ENCODE results near the gene CSN3. TPM values are rescaled to one million over a fixed set of nuclear protein-coding genes. Genes with fewer than 3 reads are reported as not detected.
"Not testable (repeated sequence)": the region's sequence is repeated elsewhere in the genome, so short reads cannot be mapped to it uniquely, and the experiment has no call there.

CSN3 gene
- not detected for polyA plus RNA-seq (2012; ENCODE audit: missing spikeins)

- not testable (repeated sequence) for DNase-seq (ENCODE audit: insufficient read length); FAIRE-seq
These were observed at the start of gene CSN3 for GRCh38 chr4:70242297-70242696. TSS of gene CSN3 (plus strand) at chr4:70242597. CDS start at chr4:70244820, 2,223 bp downstream.

GRCh38 chr4:70192895-70193294 lies 49.5 kb upstream of the CSN3 start:
- TF ChIP-seq POLR2A (IDR thresholded peaks at IDR 0.05; ENCODE audit: low read depth, low read length), result no peak
- TF ChIP-seq POLR2AphosphoS5 (IDR thresholded peaks at IDR 0.05; ENCODE audit: low read depth, low read length), result no peak
- no peak for TF ChIP-seq TAF1 (IDR thresholded peaks at IDR 0.05; ENCODE audit: borderline replicate concordance, low read depth, low read length)
- no peak for FAIRE-seq

GRCh38 chr4:70195425-70195824 lies 47.0 kb upstream of the CSN3 start, which contains the start of gene ODAM:
TSS of gene ODAM (plus strand) at chr4:70195725. CDS start at chr4:70196544, 819 bp downstream.
- TF ChIP-seq POLR2A (IDR thresholded peaks at IDR 0.05; ENCODE audit: low read depth, low read length) (no peak), TAF1 (IDR thresholded peaks at IDR 0.05; ENCODE audit: borderline replicate concordance, low read depth, low read length) (no peak), POLR2AphosphoS5 (IDR thresholded peaks at IDR 0.05; ENCODE audit: low read depth, low read length) (no peak)
- no peak for FAIRE-seq

More at GRCh38 chr4:70192895-70193294, 49.5 kb upstream of the CSN3 start:
- DNase-seq (ENCODE audit: insufficient read length), result no peak

GRCh38 chr4:70196857-70197256 lies 45.5 kb upstream of the CSN3 start:
- FAIRE-seq (no peak), DNase-seq (ENCODE audit: insufficient read length) (no peak)
- no peak for TF ChIP-seq POLR2A (IDR thresholded peaks at IDR 0.05; ENCODE audit: low read depth, low read length)
- TF ChIP-seq TAF1 (IDR thresholded peaks at IDR 0.05; ENCODE audit: borderline replicate concordance, low read depth, low read length), result no peak
- no peak for TF ChIP-seq POLR2AphosphoS5 (IDR thresholded peaks at IDR 0.05; ENCODE audit: low read depth, low read length)

More at GRCh38 chr4:70195425-70195824, 47.0 kb upstream of the CSN3 start, which contains the start of gene ODAM:
- DNase-seq (ENCODE audit: insufficient read length), result no peak

GRCh38 chr4:70197842-70198241 lies 44.6 kb upstream of the CSN3 start:
- TF ChIP-seq POLR2AphosphoS5 (IDR thresholded peaks at IDR 0.05; ENCODE audit: low read depth, low read length) (no peak), POLR2A (IDR thresholded peaks at IDR 0.05; ENCODE audit: low read depth, low read length) (no peak), TAF1 (IDR thresholded peaks at IDR 0.05; ENCODE audit: borderline replicate concordance, low read depth, low read length) (no peak)
- DNase-seq (ENCODE audit: insufficient read length), result no peak
- no peak for FAIRE-seq

- TF ChIP-seq TAF1 (IDR thresholded peaks at IDR 0.05; ENCODE audit: borderline replicate concordance, low read depth, low read length) (no peak), POLR2AphosphoS5 (IDR thresholded peaks at IDR 0.05; ENCODE audit: low read depth, low read length) (no peak), POLR2A (IDR thresholded peaks at IDR 0.05; ENCODE audit: low read depth, low read length) (no peak)
- DNase-seq (ENCODE audit: insufficient read length) (no peak), FAIRE-seq (no peak)
These were observed 38.8 kb upstream of the CSN3 start for GRCh38 chr4:70203601-70204000.

GRCh38 chr4:70212752-70213151 lies 29.6 kb upstream of the CSN3 start:
- DNase-seq (ENCODE audit: insufficient read length); FAIRE-seq: not testable (repeated sequence)

GRCh38 chr4:70216109-70216508 lies 26.3 kb upstream of the CSN3 start:
- FAIRE-seq; DNase-seq (ENCODE audit: insufficient read length): not testable (repeated sequence)

GRCh38 chr4:70216550-70216949 lies 25.8 kb upstream of the CSN3 start:
- DNase-seq (ENCODE audit: insufficient read length); FAIRE-seq: not testable (repeated sequence)

- FAIRE-seq; DNase-seq (ENCODE audit: insufficient read length): not testable (repeated sequence)
These were observed 21.0 kb upstream of the CSN3 start for GRCh38 chr4:70221389-70221788.

GRCh38 chr4:70221818-70222217 lies 20.6 kb upstream of the CSN3 start:
- FAIRE-seq, result peak; percentile 42

GRCh38 chr4:70225824-70226223 lies 16.6 kb upstream of the CSN3 start, which contains the start of gene FDCSP:
TSS of gene FDCSP (plus strand) at chr4:70226124. CDS start at chr4:70231195, 5,071 bp downstream.
- no peak for DNase-seq (ENCODE audit: insufficient read length)
- TF ChIP-seq TAF1 (IDR thresholded peaks at IDR 0.05; ENCODE audit: borderline replicate concordance, low read depth, low read length), result no peak
- TF ChIP-seq POLR2AphosphoS5 (IDR thresholded peaks at IDR 0.05; ENCODE audit: low read depth, low read length), result no peak
- TF ChIP-seq POLR2A (IDR thresholded peaks at IDR 0.05; ENCODE audit: low read depth, low read length), result no peak
- no peak for FAIRE-seq

More at GRCh38 chr4:70221818-70222217, 20.6 kb upstream of the CSN3 start:
- DNase-seq (ENCODE audit: insufficient read length), result not testable (repeated sequence)

GRCh38 chr4:70236125-70236524 lies 6.3 kb upstream of the CSN3 start:
- TF ChIP-seq TAF1 (IDR thresholded peaks at IDR 0.05; ENCODE audit: borderline replicate concordance, low read depth, low read length) (no peak), POLR2A (IDR thresholded peaks at IDR 0.05; ENCODE audit: low read depth, low read length) (no peak), POLR2AphosphoS5 (IDR thresholded peaks at IDR 0.05; ENCODE audit: low read depth, low read length) (no peak)
- FAIRE-seq, result no peak

More at GRCh38 chr4:70236125-70236524, 6.3 kb upstream of the CSN3 start:
- no peak for DNase-seq (ENCODE audit: insufficient read length)

All from GM12892 (cell line).